ENCODE results near the gene GSK3B.

GSK3B gene

GRCh38 chr3:120093911-120094775 lies at the start of gene GSK3B:
TSS of gene GSK3B (minus strand) at chr3:120094447. CDS start at chr3:120093434, 1,013 bp downstream.
- no peak for DNase-seq

DNA sequence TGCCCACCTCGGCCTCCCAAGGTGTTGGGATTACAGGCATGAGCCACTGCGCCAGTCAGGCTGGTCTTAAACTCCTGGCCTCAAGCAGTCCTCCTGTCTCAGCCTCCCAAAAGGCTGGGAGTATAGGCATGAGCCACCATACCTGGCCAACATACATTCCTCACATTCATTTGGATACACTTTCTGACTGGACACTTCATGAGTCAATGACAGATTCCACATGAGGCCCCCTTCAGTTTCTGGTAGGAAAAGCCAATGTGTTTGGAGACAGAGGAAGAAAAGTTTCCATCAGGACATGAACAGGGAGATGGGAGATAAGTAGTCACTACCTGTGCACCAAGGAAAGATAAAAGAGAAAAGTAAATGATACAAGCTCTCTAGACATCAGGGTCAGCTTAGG lies 49.4 kb upstream of the GSK3B start:
- DNase-seq = no peak

GRCh38 chr3:120142236-120142635 lies 48.0 kb upstream of the GSK3B start:
- no peak for DNase-seq

DNA sequence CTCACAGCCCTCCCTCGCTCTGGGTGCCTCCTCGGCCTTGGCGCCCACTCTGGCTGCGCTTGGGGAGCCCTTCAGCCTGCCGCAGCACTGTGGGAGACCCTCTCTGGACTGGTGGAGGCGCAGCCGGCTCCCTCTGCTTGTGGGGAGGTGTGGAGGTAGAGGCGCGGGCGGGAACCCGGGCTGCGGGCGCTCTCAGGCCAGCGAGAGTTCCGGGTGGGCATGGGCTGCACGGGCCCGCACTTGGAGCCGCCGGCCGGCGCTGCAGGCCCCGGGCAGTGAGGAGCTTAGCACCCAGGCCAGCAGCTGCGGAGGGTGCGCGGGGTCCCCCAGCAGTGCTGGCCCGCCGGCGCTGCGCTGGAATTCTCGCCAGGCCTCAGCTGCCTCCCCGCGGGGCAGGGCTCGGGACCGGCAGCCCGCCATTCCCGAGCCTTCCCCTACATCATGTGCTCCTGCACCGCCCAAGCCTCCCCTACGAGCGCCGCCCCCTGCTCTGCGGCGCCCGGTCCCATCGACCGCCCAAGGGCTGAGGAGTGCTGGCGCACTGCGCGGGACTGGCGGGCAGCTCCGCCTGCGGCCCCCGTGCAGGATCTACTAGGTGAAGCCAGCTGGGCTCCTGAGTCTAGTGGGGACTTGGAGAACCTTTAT lies 46.0 kb upstream of the GSK3B start:
- no peak for DNase-seq

- DNase-seq = no peak
Observed at GRCh38 chr3:120139140-120139539, 44.9 kb upstream of the GSK3B start.

GRCh38 chr3:120137548-120137947 lies 43.3 kb upstream of the GSK3B start:
- no peak for DNase-seq

DNA sequence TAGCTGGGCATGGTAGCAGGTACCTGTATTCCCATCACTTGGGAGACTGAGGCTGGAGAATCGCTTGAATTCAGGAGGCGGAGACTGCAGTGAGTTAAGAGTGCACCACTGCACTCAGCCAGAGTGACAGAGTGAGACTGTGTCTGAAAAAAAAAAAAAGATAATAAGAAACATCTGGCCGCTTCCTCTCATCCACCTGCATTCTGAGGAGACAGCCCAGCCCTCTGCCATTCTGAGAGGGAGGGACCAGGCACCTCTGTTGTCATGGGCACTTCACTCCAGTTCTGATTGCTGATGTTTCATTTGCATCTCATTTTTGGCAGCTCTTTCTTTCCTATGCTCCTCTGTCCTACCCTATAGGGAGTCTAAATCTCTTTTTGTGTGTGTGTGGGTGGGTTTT lies 36.4 kb upstream of the GSK3B start:
- DNase-seq = no peak

GRCh38 chr3:120129718-120130513 lies 35.7 kb upstream of the GSK3B start:
- DNase-seq = no peak

GRCh38 chr3:120129051-120129450 lies 34.8 kb upstream of the GSK3B start:
- DNase-seq = no peak

DNA sequence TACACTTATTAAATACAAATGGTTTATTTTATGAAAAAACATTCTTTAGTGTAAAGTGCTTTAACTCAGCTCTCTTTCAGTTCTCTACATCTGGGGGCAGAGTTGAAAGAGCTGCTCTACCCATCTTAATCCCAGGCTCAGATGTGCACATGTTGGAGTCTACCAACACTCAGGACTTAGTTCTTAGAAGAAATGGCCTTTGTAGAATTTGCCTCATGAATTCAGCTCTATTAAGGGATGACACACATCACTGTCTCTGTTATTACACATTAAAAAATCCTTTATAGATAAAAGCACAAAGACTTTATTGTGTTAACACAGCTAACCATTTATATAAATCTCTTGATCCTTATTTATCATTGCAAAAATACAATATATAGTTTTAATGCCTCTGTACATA lies 31.7 kb upstream of the GSK3B start:
- DNase-seq = no peak

GRCh38 chr3:120119846-120120510 lies 25.7 kb upstream of the GSK3B start:
- DNase-seq = no peak

DNA sequence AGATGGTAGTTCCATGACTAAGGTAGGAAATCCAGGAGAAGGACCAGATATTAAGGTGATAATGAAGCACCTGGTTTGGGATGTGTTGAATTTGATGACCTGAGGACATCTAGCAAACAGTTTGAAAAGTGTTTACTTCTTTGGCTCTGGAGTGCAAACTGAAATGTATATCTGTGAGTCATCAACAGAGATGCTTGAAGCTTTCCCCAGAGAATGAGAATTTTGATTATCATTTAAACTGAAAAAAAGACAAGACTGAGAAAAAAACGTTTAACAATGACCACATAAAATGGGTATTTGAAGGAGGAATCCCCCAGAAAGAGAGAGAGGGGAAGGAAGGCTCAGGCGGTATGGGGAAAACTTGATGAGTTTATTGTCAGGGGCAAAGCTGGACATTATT lies 20.7 kb upstream of the GSK3B start:
- peak; percentile 26 for DNase-seq

GRCh38 chr3:120114376-120114775 lies 20.1 kb upstream of the GSK3B start:
- no peak for DNase-seq

- DNase-seq = no peak
Observed at GRCh38 chr3:120113128-120114116, 19.2 kb upstream of the GSK3B start.

DNA sequence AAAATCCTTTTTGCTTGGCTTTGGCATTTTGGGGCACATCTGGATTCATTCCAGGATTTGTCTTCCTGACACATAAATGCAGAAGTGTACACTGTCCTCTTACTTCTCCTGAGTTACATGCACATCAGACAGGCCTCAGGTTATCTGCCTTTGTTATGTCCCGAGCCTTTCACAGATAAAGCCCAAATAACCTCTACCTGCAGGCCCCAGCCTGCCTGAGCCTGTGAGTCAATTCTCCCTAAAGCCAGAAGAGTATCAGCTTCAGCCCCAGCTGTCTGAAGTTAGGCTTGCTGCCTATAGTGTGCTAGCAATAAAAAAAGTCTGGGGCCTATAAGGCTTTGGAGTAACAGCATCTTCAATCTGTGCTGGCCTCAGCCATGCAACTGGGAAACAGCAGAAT lies 17.7 kb upstream of the GSK3B start:
- DNase-seq = no peak

DNA sequence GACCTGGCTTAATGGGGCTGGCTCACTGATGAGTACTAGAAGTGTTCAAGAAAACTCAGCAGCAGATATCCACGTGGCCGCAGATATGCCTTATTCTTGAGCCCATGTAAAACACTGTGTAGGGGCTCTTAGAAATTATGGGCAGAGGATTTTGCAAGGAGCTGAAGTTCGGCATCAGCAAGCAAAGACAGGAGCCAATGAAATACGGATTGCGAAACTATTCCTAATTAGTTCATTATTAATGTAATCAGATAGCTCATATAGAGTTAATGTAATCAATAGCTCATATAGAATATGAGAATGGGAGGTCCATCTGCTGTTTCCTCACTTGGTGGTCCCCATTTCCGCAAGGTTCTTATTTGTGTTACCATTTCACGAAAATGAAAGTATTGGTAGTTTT lies 9.0 kb upstream of the GSK3B start:
- DNase-seq = no peak

DNA sequence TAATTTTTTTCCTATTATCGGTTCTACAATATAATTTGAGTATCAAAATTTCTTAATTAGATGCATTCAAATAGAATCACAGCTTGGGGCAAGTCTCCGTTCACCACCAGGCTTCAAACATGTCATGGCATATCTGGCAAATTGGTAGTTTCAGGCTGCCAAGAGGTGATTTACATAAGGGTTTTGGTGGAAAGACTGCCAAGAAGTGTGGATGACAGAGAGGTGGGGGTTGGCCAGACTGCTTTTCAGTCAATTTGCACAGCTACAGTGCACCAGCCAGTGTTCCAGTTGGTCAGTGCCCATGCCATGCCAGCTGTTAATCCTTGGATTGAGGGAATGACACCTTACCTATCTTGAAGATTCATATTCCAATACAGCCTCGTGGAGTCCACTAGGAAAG lies 8.4 kb upstream of the GSK3B start:
- no peak for DNase-seq

DNA sequence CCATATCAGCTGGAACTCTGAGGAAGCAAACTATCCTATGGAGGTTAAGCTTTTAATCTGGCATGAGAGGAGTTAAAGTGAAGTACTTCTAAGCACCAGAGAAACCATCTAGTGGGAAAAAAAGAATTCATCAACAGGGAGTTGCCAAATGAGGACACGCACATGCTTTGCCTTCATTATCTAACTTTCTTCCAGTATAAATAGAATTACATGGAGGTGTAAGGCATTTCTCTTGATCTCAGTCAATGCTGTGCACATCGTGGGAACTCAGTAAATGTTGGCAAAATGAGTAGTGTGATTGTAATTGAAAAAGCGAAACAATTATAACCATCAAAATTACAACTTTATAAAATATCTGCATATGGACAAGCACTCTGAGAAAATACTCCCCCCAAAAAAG lies 8.0 kb upstream of the GSK3B start:
- DNase-seq = no peak

DNA sequence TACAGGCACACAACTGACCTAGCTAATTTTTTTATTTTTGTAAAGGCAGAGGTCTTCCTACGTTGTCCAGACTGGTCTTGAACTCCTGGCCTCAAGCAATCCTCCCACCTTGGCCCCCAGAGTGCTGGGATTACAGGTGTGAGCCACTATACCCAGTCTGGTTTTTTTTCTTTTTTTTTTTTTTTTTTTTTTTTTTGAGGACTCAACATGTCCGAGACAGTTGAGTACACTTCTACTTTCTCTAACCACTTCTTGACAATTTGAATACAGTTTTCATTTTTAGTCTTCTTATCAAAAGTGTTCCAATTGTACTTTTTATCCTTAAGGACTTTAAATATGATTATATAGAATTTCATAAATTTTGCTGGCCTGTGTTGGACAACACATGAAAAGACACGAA lies 7.4 kb upstream of the GSK3B start:
- no peak for DNase-seq

GRCh38 chr3:120100711-120101110 lies 6.5 kb upstream of the GSK3B start:
- no peak for DNase-seq

GRCh38 chr3:120098710-120099109 lies 4.5 kb upstream of the GSK3B start:
- DNase-seq = no peak

DNA sequence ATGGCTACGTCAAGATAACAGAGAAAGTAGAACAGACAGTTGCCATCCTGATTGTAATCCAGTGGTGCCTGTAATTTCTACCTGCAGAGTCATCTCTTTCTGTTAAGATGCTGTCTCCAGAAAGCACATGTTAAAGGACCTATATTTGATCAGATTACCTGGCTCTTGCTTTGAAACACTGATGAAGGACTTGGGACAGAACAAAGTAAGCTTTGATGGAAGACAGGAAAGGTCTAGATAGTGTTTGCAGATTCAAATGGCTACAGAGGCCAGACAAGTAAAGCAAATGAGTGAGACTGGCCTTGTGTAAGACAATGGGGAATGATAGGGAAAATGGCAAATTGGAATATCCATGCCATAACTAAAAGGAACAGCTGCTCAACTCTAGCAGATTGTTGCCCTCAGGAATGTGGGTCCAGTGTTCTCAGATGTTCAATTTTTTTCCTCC lies 1.8 kb upstream of the GSK3B start:
- no peak for DNase-seq
